Subcutaneous preadipocyte (primary cell): ENCODE data around the gene TAF13. TPM values are rescaled to one million over a fixed set of nuclear protein-coding genes. Genes with fewer than 3 reads are reported as not detected.

Experiments used
- small RNA-seq: library from RNA; depleted of rRNA; stranded (forward); fragments of <200 nt; gene quantifications from one replicate; pipeline ENCODE3, GENCODE V24; 2012
- total RNA-seq: library from RNA; depleted of rRNA; stranded (reverse); fragments of >200 nt; gene quantifications from 2 replicates; pipeline ENCODE4 v1.2.3, GENCODE V29; 2012

The TAF13 gene
- total RNA-seq: 37.8 and 44.6 TPM in 2 replicates

GRCh38 chr1:109075531-109076490 lies at the start of gene TAF13:
Gene TAF13 (minus strand): TSS chr1:109076003. CDS start chr1:109075947, 56 bp downstream.

GRCh38 chr1:109113590-109114341 lies 38.0 kb upstream of the TAF13 start, which contains the start of gene ELAPOR1:
Gene ELAPOR1 (plus strand): TSS chr1:109114115. CDS start chr1:109114184, 69 bp downstream.

GRCh38 chr1:109090196-109091077 lies 14.6 kb upstream of the TAF13 start, which contains the start of gene TMEM167B:
Gene TMEM167B (plus strand): TSS chr1:109090764. CDS start chr1:109090873, 109 bp downstream.

GRCh38 chr1:109041621-109042468 lies 34.0 kb downstream of the TAF13 start, which contains the start of gene WDR47:
Gene WDR47 (minus strand): TSS chr1:109042102. CDS start chr1:109023512, 18,590 bp downstream.

Small RNA genes within 50 kb of the gene (small RNA-seq; reads per million reads assigned to genes)
- gene AL356488.2 (not detected), gene BX679664.1 (not detected)

Other genes with a start within 250 kb of the TAF13 start
- 0.73 and 1.2 TPM in 2 replicates for gene AKNAD1, start 218.9 kb downstream of the TAF13 start, total RNA-seq
- gene GPSM2, start 199.0 kb downstream of the TAF13 start, total RNA-seq: 50.3 and 76.4 TPM in 2 replicates
- gene CLCC1, start 112.5 kb downstream of the TAF13 start, total RNA-seq: 20.9 and 23.7 TPM in 2 replicates
- 11.8 and 13.5 TPM in 2 replicates for gene WDR47, start 33.9 kb downstream of the TAF13 start, total RNA-seq
- 9.4 and 15.1 TPM in 2 replicates for gene TMEM167B, start 14.8 kb upstream of the TAF13 start, total RNA-seq
- gene ELAPOR1, start 38.1 kb upstream of the TAF13 start, total RNA-seq: under 0.01 and 0.20 TPM in 2 replicates
- 152 and 170 TPM in 2 replicates for gene SARS1, start 137.9 kb upstream of the TAF13 start, total RNA-seq
- gene CELSR2, start 173.5 kb upstream of the TAF13 start, total RNA-seq: under 0.01 TPM in 2 replicates
- gene PSRC1, start 207.1 kb upstream of the TAF13 start, total RNA-seq: 13.6 and 20.9 TPM in 2 replicates
- not detected in 2 replicates for gene MYBPHL, start 231.0 kb upstream of the TAF13 start, total RNA-seq